ENCODE measurements around the gene LUZP2. TPM values are rescaled to one million over a fixed set of nuclear protein-coding genes. Genes with fewer than 3 reads are reported as not detected.

The LUZP2 gene
- polyA plus RNA-seq, 1 donor from 2014 or later = 15.5 TPM

GRCh38 chr11:24754406-24754805 lies 257.6 kb downstream of the LUZP2 start:
- no peaks in the 10 kb centered on the region for H4K20me1 ChIP-seq (ENCODE audit: insufficient read depth)
- no peak overlapping the region for H2AFZ ChIP-seq (ENCODE audit: low read depth, low read length)
- no peak overlapping the region for H3K4me2 ChIP-seq (ENCODE audit: low read length)
- no peaks in the 10 kb centered on the region for H3F3A ChIP-seq (ENCODE audit: insufficient read depth, low read length, poor library complexity, severe bottlenecking)
- no peak overlapping the region for H3K27ac ChIP-seq (ENCODE audit: low read length)
- H3K9me2 ChIP-seq (ENCODE audit: insufficient read depth, low read length) = no peaks in the 10 kb centered on the region
- no peak for TF ChIP-seq RAD21 (conservative IDR thresholded peaks at IDR 0.05)
- no peak for TF ChIP-seq POLR2AphosphoS5 (IDR thresholded peaks at IDR 0.05)
- no peak for TF ChIP-seq MXI1 (conservative IDR thresholded peaks at IDR 0.05; ENCODE audit: poor library complexity, severe bottlenecking)
- no peak for TF ChIP-seq SMC3 (conservative IDR thresholded peaks at IDR 0.05; ENCODE audit: poor library complexity)
- no peak for TF ChIP-seq REST (IDR thresholded peaks at IDR 0.05; ENCODE audit: borderline replicate concordance)
- no peak for TF ChIP-seq TAF1 (IDR thresholded peaks at IDR 0.05; ENCODE audit: low read depth)
- no peak overlapping the region for H3K9ac ChIP-seq (ENCODE audit: low read length)
- H3K4me3 ChIP-seq (ENCODE audit: low read length) = no peak overlapping the region
- no peaks in the 10 kb centered on the region for H3K9me3 ChIP-seq (ENCODE audit: low read length)
- no peaks in the 10 kb centered on the region for H3K27me3 ChIP-seq (ENCODE audit: insufficient read depth, low read depth, low read length)
- H3K79me2 ChIP-seq (replicated peaks; ENCODE audit: insufficient read depth, low read length) = no peaks in the 10 kb centered on the region
- no peaks in the 10 kb centered on the region for H3K36me3 ChIP-seq (ENCODE audit: insufficient read depth, low read length)

- Histone ChIP-seq H3F3A (ENCODE audit: insufficient read depth, low read length, poor library complexity, severe bottlenecking) (no peaks in the 10 kb centered on the region), H3K9me2 (ENCODE audit: insufficient read depth, low read length) (no peaks in the 10 kb centered on the region), H3K9ac (ENCODE audit: low read length) (no peak overlapping the region), H3K79me2 (replicated peaks; ENCODE audit: insufficient read depth, low read length) (no peaks in the 10 kb centered on the region), H3K4me2 (ENCODE audit: low read length) (no peak overlapping the region), H3K36me3 (ENCODE audit: insufficient read depth, low read length) (no peaks in the 10 kb centered on the region), H4K20me1 (ENCODE audit: insufficient read depth) (no peaks in the 10 kb centered on the region), H3K4me3 (ENCODE audit: low read length) (no peak overlapping the region), H3K27ac (ENCODE audit: low read length) (no peak overlapping the region), H3K27me3 (ENCODE audit: insufficient read depth, low read depth, low read length) (no peaks in the 10 kb centered on the region), H2AFZ (ENCODE audit: low read depth, low read length) (no peak overlapping the region), H3K9me3 (ENCODE audit: low read length) (no peaks in the 10 kb centered on the region)
- no peak for TF ChIP-seq EP300 (conservative IDR thresholded peaks at IDR 0.05; ENCODE audit: poor library complexity, severe bottlenecking)
- no peak for TF ChIP-seq POLR2AphosphoS5 (IDR thresholded peaks at IDR 0.05)
- no peak for TF ChIP-seq TAF1 (IDR thresholded peaks at IDR 0.05; ENCODE audit: low read depth)
- TF ChIP-seq REST (IDR thresholded peaks at IDR 0.05; ENCODE audit: borderline replicate concordance) = no peak
- TF ChIP-seq MXI1 (conservative IDR thresholded peaks at IDR 0.05; ENCODE audit: poor library complexity, severe bottlenecking) = no peak
- TF ChIP-seq, protein P1, sequence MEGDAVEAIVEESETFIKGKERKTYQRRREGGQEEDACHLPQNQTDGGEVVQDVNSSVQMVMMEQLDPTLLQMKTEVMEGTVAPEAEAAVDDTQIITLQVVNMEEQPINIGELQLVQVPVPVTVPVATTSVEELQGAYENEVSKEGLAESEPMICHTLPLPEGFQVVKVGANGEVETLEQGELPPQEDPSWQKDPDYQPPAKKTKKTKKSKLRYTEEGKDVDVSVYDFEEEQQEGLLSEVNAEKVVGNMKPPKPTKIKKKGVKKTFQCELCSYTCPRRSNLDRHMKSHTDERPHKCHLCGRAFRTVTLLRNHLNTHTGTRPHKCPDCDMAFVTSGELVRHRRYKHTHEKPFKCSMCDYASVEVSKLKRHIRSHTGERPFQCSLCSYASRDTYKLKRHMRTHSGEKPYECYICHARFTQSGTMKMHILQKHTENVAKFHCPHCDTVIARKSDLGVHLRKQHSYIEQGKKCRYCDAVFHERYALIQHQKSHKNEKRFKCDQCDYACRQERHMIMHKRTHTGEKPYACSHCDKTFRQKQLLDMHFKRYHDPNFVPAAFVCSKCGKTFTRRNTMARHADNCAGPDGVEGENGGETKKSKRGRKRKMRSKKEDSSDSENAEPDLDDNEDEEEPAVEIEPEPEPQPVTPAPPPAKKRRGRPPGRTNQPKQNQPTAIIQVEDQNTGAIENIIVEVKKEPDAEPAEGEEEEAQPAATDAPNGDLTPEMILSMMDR (IDR thresholded peaks at IDR 0.05; ENCODE audit: poor library complexity, severe bottlenecking) = no peak
- TF ChIP-seq EZH2 (IDR thresholded peaks at IDR 0.05; ENCODE audit: borderline replicate concordance, insufficient read depth, low read length, poor library complexity, severe bottlenecking) = no peak
- no peak for TF ChIP-seq RAD21 (conservative IDR thresholded peaks at IDR 0.05)
- no peak for TF ChIP-seq SMC3 (conservative IDR thresholded peaks at IDR 0.05; ENCODE audit: poor library complexity)
These were observed 258.5 kb downstream of the LUZP2 start for GRCh38 chr11:24755260-24755839.

All from neural cell (in vitro differentiated cells).